Measurements from ENCODE around the gene OVOL1.

OVOL1 gene

DNA sequence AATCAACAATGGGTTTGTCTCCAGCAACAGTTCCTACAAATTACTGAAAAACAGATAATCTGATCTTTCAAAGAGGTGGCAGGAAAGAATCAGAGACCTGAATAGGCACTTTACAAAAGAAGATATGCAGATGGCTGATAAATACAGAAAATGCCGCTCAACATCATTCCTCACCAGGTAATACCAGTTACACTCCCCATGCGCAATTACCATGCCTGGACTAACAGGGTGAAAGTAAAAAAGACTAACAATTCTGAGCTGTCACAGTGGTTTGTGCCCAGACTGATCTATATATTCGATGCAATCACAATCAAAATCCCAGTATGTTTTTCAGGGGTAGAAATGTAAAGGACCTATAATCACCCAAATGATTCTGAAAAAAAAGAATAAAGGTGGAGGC is 56.9 kb downstream of the OVOL1 start:
- Histone ChIP-seq H3K4me3 (ENCODE audit: low read depth, low read length) (no peak overlapping the region), H3K4me1 (no peaks in the 10 kb centered on the region)

DNA sequence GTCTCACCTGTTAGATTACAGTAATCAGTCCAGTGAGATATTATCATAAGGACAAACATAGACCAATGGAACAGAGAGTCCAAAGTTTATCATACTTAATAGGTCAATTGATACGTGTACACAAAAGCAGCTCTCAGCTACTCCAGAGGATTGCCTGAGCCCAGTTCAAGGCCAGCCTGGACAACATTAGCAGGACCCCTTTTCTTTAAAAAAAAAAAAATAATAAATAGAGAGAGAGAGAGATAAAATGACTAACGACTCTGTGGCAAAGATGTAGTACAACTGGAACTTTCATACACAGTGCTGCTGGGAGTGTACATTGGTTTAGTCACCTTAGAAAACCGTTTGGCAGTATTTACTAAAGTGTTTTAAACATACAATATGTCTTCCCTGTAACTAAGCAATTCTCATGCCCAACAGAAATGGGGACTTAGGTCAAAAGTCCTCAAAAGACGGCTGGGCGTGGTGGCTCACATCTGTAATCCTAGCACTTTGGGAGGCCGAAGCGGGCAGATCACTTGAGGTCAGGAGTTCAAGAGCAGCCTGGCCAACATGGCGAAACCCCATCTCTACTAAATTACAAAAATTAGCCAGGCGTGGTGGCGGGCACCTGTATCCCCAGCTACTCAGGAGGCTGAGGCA is 57.5 kb downstream of the OVOL1 start:
- no peak overlapping the region for H3K27ac ChIP-seq
- no peaks in the 10 kb centered on the region for H3K36me3 ChIP-seq (ENCODE audit: control insufficient read depth, insufficient read depth, low read length)
- H3K27me3 ChIP-seq (ENCODE audit: control insufficient read depth, insufficient read depth, low read length) = no peaks in the 10 kb centered on the region
- no peak overlapping the region for H3K9ac ChIP-seq
- H3K79me2 ChIP-seq = no peaks in the 10 kb centered on the region
- no peaks in the 10 kb centered on the region for H3K9me3 ChIP-seq (ENCODE audit: control insufficient read depth, low read length)
- H2AFZ ChIP-seq = no peak overlapping the region
- H3K4me2 ChIP-seq (ENCODE audit: low read length) = no peak overlapping the region
- H3K4me3 ChIP-seq (ENCODE audit: low read depth, low read length) = no peak overlapping the region
- no peaks in the 10 kb centered on the region for H3K4me1 ChIP-seq
- TF ChIP-seq, protein P1, sequence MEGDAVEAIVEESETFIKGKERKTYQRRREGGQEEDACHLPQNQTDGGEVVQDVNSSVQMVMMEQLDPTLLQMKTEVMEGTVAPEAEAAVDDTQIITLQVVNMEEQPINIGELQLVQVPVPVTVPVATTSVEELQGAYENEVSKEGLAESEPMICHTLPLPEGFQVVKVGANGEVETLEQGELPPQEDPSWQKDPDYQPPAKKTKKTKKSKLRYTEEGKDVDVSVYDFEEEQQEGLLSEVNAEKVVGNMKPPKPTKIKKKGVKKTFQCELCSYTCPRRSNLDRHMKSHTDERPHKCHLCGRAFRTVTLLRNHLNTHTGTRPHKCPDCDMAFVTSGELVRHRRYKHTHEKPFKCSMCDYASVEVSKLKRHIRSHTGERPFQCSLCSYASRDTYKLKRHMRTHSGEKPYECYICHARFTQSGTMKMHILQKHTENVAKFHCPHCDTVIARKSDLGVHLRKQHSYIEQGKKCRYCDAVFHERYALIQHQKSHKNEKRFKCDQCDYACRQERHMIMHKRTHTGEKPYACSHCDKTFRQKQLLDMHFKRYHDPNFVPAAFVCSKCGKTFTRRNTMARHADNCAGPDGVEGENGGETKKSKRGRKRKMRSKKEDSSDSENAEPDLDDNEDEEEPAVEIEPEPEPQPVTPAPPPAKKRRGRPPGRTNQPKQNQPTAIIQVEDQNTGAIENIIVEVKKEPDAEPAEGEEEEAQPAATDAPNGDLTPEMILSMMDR (IDR thresholded peaks at IDR 0.05) = no peak

More for the DNA sequence above, 56.9 kb downstream of the OVOL1 start:
- Histone ChIP-seq H3K9ac (no peak overlapping the region), H3K27me3 (ENCODE audit: control insufficient read depth, insufficient read depth, low read length) (no peaks in the 10 kb centered on the region), H3K27ac (no peak overlapping the region), H3K79me2 (no peaks in the 10 kb centered on the region), H3K4me2 (ENCODE audit: low read length) (no peak overlapping the region), H2AFZ (no peak overlapping the region), H3K9me3 (ENCODE audit: control insufficient read depth, low read length) (no peaks in the 10 kb centered on the region), H3K36me3 (ENCODE audit: control insufficient read depth, insufficient read depth, low read length) (no peaks in the 10 kb centered on the region)
- TF ChIP-seq, protein P1 (IDR thresholded peaks at IDR 0.05) = no peak
